ENCODE data around the gene TFPT. TPM values are rescaled to one million over a fixed set of nuclear protein-coding genes. Genes with fewer than 3 reads are reported as not detected.

TFPT gene, protein sequence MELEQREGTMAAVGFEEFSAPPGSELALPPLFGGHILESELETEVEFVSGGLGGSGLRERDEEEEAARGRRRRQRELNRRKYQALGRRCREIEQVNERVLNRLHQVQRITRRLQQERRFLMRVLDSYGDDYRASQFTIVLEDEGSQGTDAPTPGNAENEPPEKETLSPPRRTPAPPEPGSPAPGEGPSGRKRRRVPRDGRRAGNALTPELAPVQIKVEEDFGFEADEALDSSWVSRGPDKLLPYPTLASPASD
- total RNA-seq (2021) (35.8 and 47.4 TPM in 2 replicates), Bru-seq, nascent RNA (percentile 66 among the genes with signal in this experiment), BruChase-seq, experiment 1, labeled RNA remaining after a 2-hour chase (percentile 64 among the genes with signal in this experiment), BruChase-seq, experiment 2, labeled RNA remaining after a 6-hour chase (percentile 73 among the genes with signal in this experiment)
- long read RNA-seq, transcript TFPT-203 (6 exons, 1,205 nt) = major isoform, 49 of 60 reads
- long read RNA-seq, partial matches to known transcripts = 4 of 60 reads
- long read RNA-seq, other reads (novel, unspliced or antisense) = 6 of 60 reads

DNA sequence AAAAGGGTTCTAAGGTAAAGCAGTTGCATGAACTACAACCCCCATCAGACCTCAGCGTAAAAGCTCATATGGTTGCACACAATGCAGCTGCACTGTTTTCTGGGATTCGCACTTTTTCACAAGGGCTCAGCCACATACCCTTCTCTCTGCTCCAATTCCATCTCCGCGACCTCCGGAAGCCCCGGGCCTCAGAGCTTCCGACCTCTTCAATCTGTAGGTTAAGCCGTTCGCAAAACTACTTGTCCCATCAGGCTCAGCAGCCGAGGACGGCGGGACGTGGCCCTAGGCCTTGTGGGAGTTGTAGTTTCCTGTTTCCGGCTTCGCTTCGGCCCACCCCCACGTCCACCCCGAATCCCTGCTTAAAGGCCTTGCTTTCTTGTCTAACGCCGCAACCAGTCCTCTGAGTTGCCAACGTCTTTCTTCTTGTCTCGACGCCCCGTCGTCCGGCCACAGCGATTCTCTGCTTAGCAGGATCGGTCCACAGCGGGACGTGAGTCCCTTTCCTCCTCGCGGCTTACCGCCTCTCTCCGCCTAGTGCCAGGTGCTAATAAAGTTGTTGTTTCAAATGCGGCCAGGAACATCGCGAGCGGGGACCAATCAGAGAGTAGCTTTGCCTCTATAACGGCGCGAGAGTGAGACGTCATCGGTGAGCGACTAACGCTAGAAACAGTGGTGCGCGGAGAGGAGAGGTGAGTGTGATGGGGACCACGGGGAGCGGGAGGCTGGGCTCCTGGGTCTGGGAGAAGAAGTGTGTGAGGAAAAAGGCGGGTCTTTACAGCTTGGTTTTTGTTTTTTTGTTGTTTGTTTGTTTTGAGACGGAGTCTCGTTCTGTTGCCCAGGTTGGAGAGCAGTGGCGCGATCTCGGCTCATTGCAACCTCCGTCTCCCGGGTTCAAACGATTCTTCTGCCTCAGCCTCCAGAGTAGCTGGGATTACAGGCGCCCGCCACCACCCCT, at the start of gene TFPT, which contains the start of gene PRPF31:
TSS of gene TFPT (minus strand) at position 549 of the 955 bp plus-strand sequence. CDS start at position 161, 388 bp downstream.
TSS of gene PRPF31 (plus strand) at position 646 of the 955 bp plus-strand sequence. CDS start 2,525 bp downstream, outside the sequence.
- peak within 1 kb of the TSS; percentile 91 for H2AFZ ChIP-seq
- peaks cover 10% of the 10 kb centered on the region for H4K20me1 ChIP-seq (ENCODE audit: insufficient read depth)
- H3K4me2 ChIP-seq = peak within 1 kb of the TSS; percentile 92
- TF ChIP-seq, protein P1, sequence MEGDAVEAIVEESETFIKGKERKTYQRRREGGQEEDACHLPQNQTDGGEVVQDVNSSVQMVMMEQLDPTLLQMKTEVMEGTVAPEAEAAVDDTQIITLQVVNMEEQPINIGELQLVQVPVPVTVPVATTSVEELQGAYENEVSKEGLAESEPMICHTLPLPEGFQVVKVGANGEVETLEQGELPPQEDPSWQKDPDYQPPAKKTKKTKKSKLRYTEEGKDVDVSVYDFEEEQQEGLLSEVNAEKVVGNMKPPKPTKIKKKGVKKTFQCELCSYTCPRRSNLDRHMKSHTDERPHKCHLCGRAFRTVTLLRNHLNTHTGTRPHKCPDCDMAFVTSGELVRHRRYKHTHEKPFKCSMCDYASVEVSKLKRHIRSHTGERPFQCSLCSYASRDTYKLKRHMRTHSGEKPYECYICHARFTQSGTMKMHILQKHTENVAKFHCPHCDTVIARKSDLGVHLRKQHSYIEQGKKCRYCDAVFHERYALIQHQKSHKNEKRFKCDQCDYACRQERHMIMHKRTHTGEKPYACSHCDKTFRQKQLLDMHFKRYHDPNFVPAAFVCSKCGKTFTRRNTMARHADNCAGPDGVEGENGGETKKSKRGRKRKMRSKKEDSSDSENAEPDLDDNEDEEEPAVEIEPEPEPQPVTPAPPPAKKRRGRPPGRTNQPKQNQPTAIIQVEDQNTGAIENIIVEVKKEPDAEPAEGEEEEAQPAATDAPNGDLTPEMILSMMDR (conservative IDR thresholded peaks at IDR 0.05) = no peak
- no peak for TF ChIP-seq EZH2 (IDR thresholded peaks at IDR 0.05; ENCODE audit: low read depth)
- DNase-seq = peak; percentile 94 to 95
- H3K4me1 ChIP-seq (replicated peaks; ENCODE audit: insufficient read depth) = peaks cover 14% of the 10 kb centered on the region
- H3K79me2 ChIP-seq (ENCODE audit: low read depth) = peaks cover 37% of the 10 kb centered on the region
- H3K36me3 ChIP-seq (ENCODE audit: low read depth) = no peaks in the 10 kb centered on the region
- no peaks in the 10 kb centered on the region for H3K9me3 ChIP-seq (ENCODE audit: insufficient read depth, low read depth)
- H3K27me3 ChIP-seq (ENCODE audit: insufficient read depth, low read depth) = no peaks in the 10 kb centered on the region
- intact Hi-C loops (cut with micrococcal nuclease; ENCODE audit: unreplicated experiment) = loop anchor here (1.0 kb wide), 1 partner anchor 13 kb away; the partner anchor contains the start of gene NDUFA3
- peak within 1 kb of the TSS; percentile 63 for H3K27ac ChIP-seq
- H3K4me3 ChIP-seq = peak within 1 kb of the TSS; percentile 78
- CTCF ChIA-PET = no interaction called here
- POLR2A ChIA-PET (ENCODE audit: unreplicated experiment) = interaction anchor here (0.6 to 1.4 kb wide), 4 partner anchors 11 to 563 kb away, joined by 3 to 32 read pairs (median 8); partner anchors contain the start of genes CNOT3 and LENG1
- BruUV-seq (replicated peaks) = TSS peak; percentile 70
- H3K9me2 ChIP-seq (ENCODE audit: insufficient read depth) = no peaks in the 10 kb centered on the region
- peaks cover 11% of the 10 kb centered on the region; the same call in 1 of the 2 replicates for H3F3A ChIP-seq (ENCODE audit: insufficient read depth, low read depth)

DNA sequence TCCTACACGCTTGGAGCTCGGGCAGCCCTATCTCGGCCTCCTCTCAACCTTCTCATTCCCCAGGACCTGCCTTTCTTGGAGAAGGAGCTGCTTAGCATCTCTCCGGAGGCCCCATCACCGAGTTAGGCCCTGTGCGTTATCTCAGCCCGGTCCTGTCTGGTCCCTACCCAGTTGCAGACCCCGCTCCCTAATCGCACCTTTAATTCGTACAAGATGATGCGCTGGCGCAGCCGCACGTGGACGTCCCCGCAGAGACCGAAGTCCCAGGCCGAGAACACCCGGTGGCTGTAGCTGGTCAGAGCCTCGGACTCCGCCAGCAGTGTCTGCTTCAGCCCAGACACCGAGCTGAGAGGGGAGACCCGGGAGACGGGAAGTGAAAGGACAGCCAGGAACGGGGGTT, 49.8 kb upstream of the TFPT start:
- Histone ChIP-seq H3K4me3 (no peak overlapping the region), H3K79me2 (ENCODE audit: low read depth) (no peaks in the 10 kb centered on the region), H3K4me2 (no peak overlapping the region), H3K9me2 (ENCODE audit: insufficient read depth) (no peaks in the 10 kb centered on the region), H3K27me3 (ENCODE audit: insufficient read depth, low read depth) (no peaks in the 10 kb centered on the region), H3K4me1 (replicated peaks; ENCODE audit: insufficient read depth) (peaks cover 21% of the 10 kb centered on the region), H2AFZ (no peak overlapping the region), H3K36me3 (ENCODE audit: low read depth) (no peaks in the 10 kb centered on the region), H3K9me3 (ENCODE audit: insufficient read depth, low read depth) (no peaks in the 10 kb centered on the region), H4K20me1 (ENCODE audit: insufficient read depth) (peaks cover 12% of the 10 kb centered on the region; the same call in 1 of the 2 replicates), H3K27ac (no peak overlapping the region), H3F3A (ENCODE audit: insufficient read depth, low read depth) (peaks cover 34% of the 10 kb centered on the region; the same call in 1 of the 2 replicates)
- CTCF ChIA-PET = no interaction called here
- no peak for TF ChIP-seq EZH2 (IDR thresholded peaks at IDR 0.05; ENCODE audit: low read depth)
- TF ChIP-seq, protein P1 (conservative IDR thresholded peaks at IDR 0.05) = no peak
- intact Hi-C loops (cut with micrococcal nuclease; ENCODE audit: unreplicated experiment) = loop anchor here (10.0 kb wide), 1 partner anchor 300 kb away; the partner anchor contains the start of gene LENG9
- no TSS peak for BruUV-seq (replicated peaks)
- no peak for DNase-seq
- POLR2A ChIA-PET (ENCODE audit: unreplicated experiment) = interaction anchor here (0.7 kb wide), 1 partner anchor 37 kb away, joined by 4 read pairs; no protein-coding TSS in a partner anchor

All from PC-9 (cell line).